ENCODE data around the gene MANBA. TPM values are rescaled to one million over a fixed set of nuclear protein-coding genes. Genes with fewer than 3 reads are reported as not detected.
"Not testable (repeated sequence)": the region's sequence is repeated elsewhere in the genome, so short reads cannot be mapped to it uniquely, and the experiment has no call there.

The MANBA gene
- total RNA-seq, 1 donor from 2014 or later = 35.8 TPM

GRCh38 chr4:102725229-102725628, 35.5 kb downstream of the MANBA start:
- H3K27ac ChIP-seq = no peak overlapping the region
- no peak overlapping the region for H3K4me3 ChIP-seq
- TF ChIP-seq POLR2A (IDR thresholded peaks at IDR 0.05) = no peak
- no peaks in the 10 kb centered on the region for H3K27me3 ChIP-seq
- intact Hi-C loops (cut with DNase I) = no loop called here
- no peaks in the 10 kb centered on the region for H3K4me1 ChIP-seq
- no peaks in the 10 kb centered on the region for H3K9me3 ChIP-seq
- H3K36me3 ChIP-seq = no peaks in the 10 kb centered on the region
- no peak for DNase-seq (ENCODE audit: extremely low spot score in 2 of 2)

- TF ChIP-seq POLR2A (IDR thresholded peaks at IDR 0.05) (no peak), CTCF (IDR thresholded peaks at IDR 0.05) (no peak), POLR2AphosphoS5 (IDR thresholded peaks at IDR 0.05; ENCODE audit: insufficient read depth in 1 of 2, low read depth in 1 of 2) (no peak)
- intact Hi-C loops (cut with DNase I) = no loop called here
- no peaks in the 10 kb centered on the region for H3K9me3 ChIP-seq
- H3K27ac ChIP-seq = no peak overlapping the region
- H3K4me1 ChIP-seq = no peaks in the 10 kb centered on the region
- no peak for DNase-seq (ENCODE audit: extremely low spot score in 2 of 2)
- no peaks in the 10 kb centered on the region for H3K36me3 ChIP-seq
- H3K27me3 ChIP-seq = no peaks in the 10 kb centered on the region
- H3K4me3 ChIP-seq = no peak overlapping the region
Observed at GRCh38 chr4:102723511-102723910, 37.3 kb downstream of the MANBA start.

DNA sequence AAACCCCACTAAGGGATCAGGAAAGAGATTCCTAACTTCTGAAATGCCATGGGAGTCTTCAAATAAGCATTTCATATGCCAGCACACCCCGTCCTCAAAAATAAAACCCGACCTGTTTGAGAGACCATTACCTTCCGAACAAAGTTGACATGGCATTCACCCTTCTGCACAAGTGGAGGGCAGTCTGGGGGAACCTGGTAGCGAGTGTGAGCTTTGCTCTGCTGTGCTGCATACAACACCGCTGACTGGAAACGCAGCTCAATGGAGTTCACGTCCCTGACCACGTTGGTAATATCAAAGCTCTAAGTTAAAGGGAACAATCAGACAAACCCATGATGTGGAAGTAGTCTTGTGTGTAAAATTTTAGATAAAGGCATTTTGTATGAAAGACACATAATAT, 38.0 kb downstream of the MANBA start:
- Histone ChIP-seq H3K9me3 (no peaks in the 10 kb centered on the region), H3K27me3 (no peaks in the 10 kb centered on the region), H3K36me3 (no peaks in the 10 kb centered on the region), H3K27ac (no peak overlapping the region), H3K4me1 (no peaks in the 10 kb centered on the region), H3K4me3 (no peak overlapping the region)
- no peak for DNase-seq (ENCODE audit: extremely low spot score in 2 of 2)
- intact Hi-C loops (cut with DNase I) = no loop called here
- TF ChIP-seq POLR2AphosphoS5 (IDR thresholded peaks at IDR 0.05; ENCODE audit: insufficient read depth in 1 of 2, low read depth in 1 of 2) (no peak), POLR2A (IDR thresholded peaks at IDR 0.05) (no peak), CTCF (IDR thresholded peaks at IDR 0.05) (no peak)

GRCh38 chr4:102718833-102719575, 41.8 kb downstream of the MANBA start:
- H3K9me3 ChIP-seq; H3K4me1 ChIP-seq; H3K4me3 ChIP-seq; DNase-seq (ENCODE audit: extremely low spot score in 2 of 2); H3K27me3 ChIP-seq; H3K27ac ChIP-seq; intact Hi-C loops (cut with DNase I); H3K36me3 ChIP-seq: not testable (repeated sequence)

DNA sequence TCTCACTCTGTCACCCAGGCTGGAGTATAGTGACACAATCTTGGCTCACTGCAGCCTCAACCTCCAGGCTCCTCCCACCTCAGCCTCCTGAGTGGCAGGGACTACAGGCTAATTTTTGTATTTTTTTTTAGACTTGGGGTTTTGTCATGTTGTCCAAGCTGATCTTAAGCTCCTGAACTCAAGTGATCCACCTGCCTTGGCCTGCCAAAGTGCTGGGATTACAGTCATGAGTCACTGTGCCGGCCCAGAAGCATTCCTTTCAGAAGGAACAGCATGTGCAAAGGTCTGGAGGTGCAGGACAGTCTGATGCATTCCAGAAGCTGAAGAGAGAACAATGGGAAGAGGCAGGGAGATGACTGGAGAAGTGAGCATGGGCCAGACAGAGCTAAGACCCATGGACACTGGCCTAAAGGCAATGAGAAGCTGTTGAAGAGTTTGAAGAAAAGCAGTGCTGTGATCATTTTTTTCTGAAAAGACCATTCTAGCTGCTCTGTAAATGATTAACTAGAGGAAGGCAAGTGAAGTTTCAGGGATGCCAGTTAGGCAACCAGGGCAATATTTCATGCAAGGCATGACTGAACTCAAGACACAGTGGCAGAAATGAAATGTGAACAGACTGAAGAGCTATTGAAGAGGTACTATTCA, 43.2 kb downstream of the MANBA start:
- H3K9me3 ChIP-seq = no peaks in the 10 kb centered on the region
- intact Hi-C loops (cut with DNase I) = no loop called here
- H3K4me1 ChIP-seq = no peaks in the 10 kb centered on the region

More for the DNA sequence above, 43.2 kb downstream of the MANBA start:
- Histone ChIP-seq H3K36me3 (no peaks in the 10 kb centered on the region), H3K4me3 (no peak overlapping the region), H3K27me3 (no peaks in the 10 kb centered on the region), H3K27ac (no peak overlapping the region)
- TF ChIP-seq POLR2AphosphoS5 (IDR thresholded peaks at IDR 0.05; ENCODE audit: insufficient read depth in 1 of 2, low read depth in 1 of 2) (no peak), CTCF (IDR thresholded peaks at IDR 0.05) (no peak), POLR2A (IDR thresholded peaks at IDR 0.05) (no peak)
- DNase-seq (ENCODE audit: extremely low spot score in 2 of 2) = no peak
